Lung (tissue), 12 donors: ENCODE results near the gene INKA1. TPM values are rescaled to one million over a fixed set of nuclear protein-coding genes. Genes with fewer than 3 reads are reported as not detected.
"Not testable (repeated sequence)": the region's sequence is repeated elsewhere in the genome, so short reads cannot be mapped to it uniquely, and the experiment has no call there.

Experiments
- ATAC-seq: fragments of 200-7000 bp; cut with Tn5 transposase; one replicate; pipeline ENCODE4 v1.9.1; 2020; ENCODE audit warnings: moderate number of reproducible peaks; ENCODE audit not compliant: insufficient read depth, low FRiP score
- DNase-seq, 3 donors: peaks; one replicate each; pipeline ENCODE4 v3.0.0-alpha.2; 2013 to 2017
- H3K27ac ChIP-seq, 2 donors: one replicate each; pipeline ENCODE4 v1.5.1; 2013; ENCODE audit warnings: mild to moderate bottlenecking in 2 of 2, moderate library complexity in 2 of 2, control low read depth in 1 of 2, inconsistent platforms in 1 of 2, low read depth in 1 of 2, low read length in 1 of 2
- H3K27me3 ChIP-seq, 3 donors: one replicate each; pipeline ENCODE4 v1.5.1; 2013; ENCODE audit warnings: low read length in 2 of 3; ENCODE audit not compliant: control insufficient read depth in 3 of 3, insufficient read depth in 3 of 3
- H3K36me3 ChIP-seq, 4 donors: one replicate each; pipeline ENCODE4 v1.5.1; 2013; ENCODE audit warnings: low read length in 4 of 4, mild to moderate bottlenecking in 1 of 4, moderate library complexity in 1 of 4; ENCODE audit not compliant: control insufficient read depth in 4 of 4, insufficient read depth in 4 of 4
- H3K4me1 ChIP-seq, 5 donors: one replicate each; pipeline ENCODE4 v1.5.1; 2013; ENCODE audit warnings: low read length in 5 of 5, mild to moderate bottlenecking in 2 of 5, moderate library complexity in 1 of 5; ENCODE audit not compliant: control insufficient read depth in 5 of 5, insufficient read depth in 5 of 5
- H3K4me3 ChIP-seq: one replicate; pipeline ENCODE4 v1.5.1; 2013; ENCODE audit warnings: mild to moderate bottlenecking, control low read depth, moderate library complexity
- H3K9ac ChIP-seq, 2 donors: one replicate each; pipeline ENCODE4 v1.5.1; 2013; ENCODE audit warnings: low read length in 2 of 2, control low read depth in 1 of 2; ENCODE audit not compliant: insufficient read depth in 1 of 2
- H3K9me3 ChIP-seq, 4 donors: one replicate each; pipeline ENCODE4 v1.5.1; 2013; ENCODE audit warnings: low read length in 3 of 4, mild to moderate bottlenecking in 1 of 4, moderate library complexity in 1 of 4; ENCODE audit not compliant: control insufficient read depth in 4 of 4, insufficient read depth in 3 of 4
- WGBS, 2 donors: extraction: QIAGEN DNeasy Blood & Tissue Kit; methylation state at CpG; one replicate each; pipeline ENCODE4 v1.1.7; 2013; 5-methylcytosine and 5-hydroxymethylcytosine counted together
- polyA plus RNA-seq, 2 donors: library from polyadenylated mRNA; stranded (reverse); fragments of 200-250 nt; gene quantifications; one replicate each; pipeline ENCODE4 v1.2.1, GENCODE V29; 2013
- total RNA-seq, 2 donors: library from RNA; depleted of rRNA in 1 of 2; stranded (reverse); fragments of >200 nt in 1 of 2; gene quantifications; one replicate each; pipeline ENCODE4 v1.2.1, GENCODE V29; 2014 to 2021
- TF ChIP-seq, protein P1 (sequence below): IDR thresholded peaks from 2 replicates; pipeline ENCODE4 v1.5.1; 2012; ENCODE audit warnings: mild to moderate bottlenecking; ENCODE audit errors: control extremely low read depth, extremely low read depth
- donor health status: control.
- donor health status: control.
- donor health status: Bipolar disorder and iron deficiency.
- donor health status: healthy.
- donor health status: DM: yes; HTN: yes; CAD: no.

Gene INKA1
- total and polyA plus RNA-seq, 4 donors: 6.1 to 10.8 (median 6.9) TPM

DNA sequence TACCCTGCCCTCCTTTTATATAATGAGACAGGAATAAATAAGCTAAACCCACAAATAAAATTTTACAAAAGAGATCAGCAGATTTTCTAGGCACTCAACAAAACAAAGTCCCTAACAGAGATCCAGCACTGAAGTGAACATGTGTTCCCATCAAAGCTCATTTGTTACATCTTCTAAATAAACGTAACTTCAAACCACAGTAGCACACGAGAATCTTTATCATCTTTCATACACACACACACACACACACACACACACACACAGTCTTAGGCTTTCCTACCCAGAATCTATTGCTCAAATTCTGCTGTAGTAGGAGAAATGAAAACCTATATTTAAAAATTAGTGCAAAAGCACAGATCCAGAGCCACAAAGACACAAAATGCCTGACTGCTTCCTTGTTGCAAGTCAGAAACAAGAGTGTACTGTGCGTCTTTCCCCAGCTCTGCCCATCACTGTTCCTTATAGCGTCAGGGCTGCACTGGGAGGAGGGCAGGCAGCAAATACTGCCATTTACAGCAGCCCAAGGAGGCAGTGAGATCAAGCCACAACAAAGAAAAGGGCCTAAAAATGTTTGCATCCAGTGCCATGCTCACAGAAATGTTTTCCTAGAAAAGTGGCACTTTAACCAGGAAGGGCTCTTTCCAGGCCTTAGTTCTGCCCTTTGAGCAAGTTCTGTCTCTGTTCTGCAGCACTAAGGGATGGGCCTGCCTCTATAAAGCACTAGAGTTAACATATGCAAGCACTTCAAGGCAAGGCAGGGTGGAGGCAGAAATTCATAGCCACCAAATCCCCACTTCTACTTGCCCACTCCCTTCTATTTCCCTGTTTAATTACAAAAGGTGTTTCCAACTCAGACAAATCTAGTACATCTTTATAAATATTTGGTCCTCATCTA is 22.7 kb upstream of the INKA1 start:
- Histone ChIP-seq H3K27ac (peak overlapping the region in 1 of 2 donors; percentile 73), H3K9me3 (no peaks in the 10 kb centered on the region), H3K36me3 (peaks cover 0 to 15% (median 11%) of the 10 kb centered on the region in 4 donors), H3K4me3 (no peak overlapping the region), H3K9ac (no peak overlapping the region), H3K4me1 (peaks cover 0 to 11% (median 5%) of the 10 kb centered on the region in 5 donors), H3K27me3 (no peaks in the 10 kb centered on the region)
- 65 to 67% methylated on average over 4 of the region's 4 CpGs for WGBS, 2 donors
- DNase-seq (no peak), ATAC-seq (no peak)
- TF ChIP-seq, protein P1, sequence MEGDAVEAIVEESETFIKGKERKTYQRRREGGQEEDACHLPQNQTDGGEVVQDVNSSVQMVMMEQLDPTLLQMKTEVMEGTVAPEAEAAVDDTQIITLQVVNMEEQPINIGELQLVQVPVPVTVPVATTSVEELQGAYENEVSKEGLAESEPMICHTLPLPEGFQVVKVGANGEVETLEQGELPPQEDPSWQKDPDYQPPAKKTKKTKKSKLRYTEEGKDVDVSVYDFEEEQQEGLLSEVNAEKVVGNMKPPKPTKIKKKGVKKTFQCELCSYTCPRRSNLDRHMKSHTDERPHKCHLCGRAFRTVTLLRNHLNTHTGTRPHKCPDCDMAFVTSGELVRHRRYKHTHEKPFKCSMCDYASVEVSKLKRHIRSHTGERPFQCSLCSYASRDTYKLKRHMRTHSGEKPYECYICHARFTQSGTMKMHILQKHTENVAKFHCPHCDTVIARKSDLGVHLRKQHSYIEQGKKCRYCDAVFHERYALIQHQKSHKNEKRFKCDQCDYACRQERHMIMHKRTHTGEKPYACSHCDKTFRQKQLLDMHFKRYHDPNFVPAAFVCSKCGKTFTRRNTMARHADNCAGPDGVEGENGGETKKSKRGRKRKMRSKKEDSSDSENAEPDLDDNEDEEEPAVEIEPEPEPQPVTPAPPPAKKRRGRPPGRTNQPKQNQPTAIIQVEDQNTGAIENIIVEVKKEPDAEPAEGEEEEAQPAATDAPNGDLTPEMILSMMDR: no peak

DNA sequence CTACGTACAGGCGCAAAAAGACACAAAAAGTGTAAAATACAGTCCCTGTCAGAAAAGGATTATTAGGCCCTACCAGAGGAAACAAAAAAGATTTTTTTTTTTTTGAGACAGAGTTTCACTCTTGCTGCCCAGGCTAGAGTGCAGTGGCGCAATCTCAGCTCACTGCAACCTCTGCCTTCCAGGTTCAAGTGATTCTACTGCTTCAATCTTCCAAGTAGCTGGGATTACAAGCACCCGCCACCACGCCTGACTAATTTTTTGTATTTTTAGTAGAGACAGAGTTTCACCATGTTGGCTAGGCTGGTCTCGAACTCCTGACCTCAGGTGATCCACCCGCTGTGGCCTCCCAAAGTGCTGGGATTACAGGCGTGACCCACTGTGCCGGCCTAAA is 22.1 kb upstream of the INKA1 start:
- ATAC-seq, H3K4me3 ChIP-seq, H3K9me3 ChIP-seq, H3K27ac ChIP-seq, H3K9ac ChIP-seq, DNase-seq, H3K27me3 ChIP-seq: not testable (repeated sequence)
- Histone ChIP-seq H3K36me3 (peaks cover 0 to 15% (median 10%) of the 10 kb centered on the region in 4 donors), H3K4me1 (peaks cover 0 to 12% (median 8%) of the 10 kb centered on the region in 5 donors)
- WGBS, 2 donors: 82 to 83% methylated on average over 9 of the region's 9 CpGs

DNA sequence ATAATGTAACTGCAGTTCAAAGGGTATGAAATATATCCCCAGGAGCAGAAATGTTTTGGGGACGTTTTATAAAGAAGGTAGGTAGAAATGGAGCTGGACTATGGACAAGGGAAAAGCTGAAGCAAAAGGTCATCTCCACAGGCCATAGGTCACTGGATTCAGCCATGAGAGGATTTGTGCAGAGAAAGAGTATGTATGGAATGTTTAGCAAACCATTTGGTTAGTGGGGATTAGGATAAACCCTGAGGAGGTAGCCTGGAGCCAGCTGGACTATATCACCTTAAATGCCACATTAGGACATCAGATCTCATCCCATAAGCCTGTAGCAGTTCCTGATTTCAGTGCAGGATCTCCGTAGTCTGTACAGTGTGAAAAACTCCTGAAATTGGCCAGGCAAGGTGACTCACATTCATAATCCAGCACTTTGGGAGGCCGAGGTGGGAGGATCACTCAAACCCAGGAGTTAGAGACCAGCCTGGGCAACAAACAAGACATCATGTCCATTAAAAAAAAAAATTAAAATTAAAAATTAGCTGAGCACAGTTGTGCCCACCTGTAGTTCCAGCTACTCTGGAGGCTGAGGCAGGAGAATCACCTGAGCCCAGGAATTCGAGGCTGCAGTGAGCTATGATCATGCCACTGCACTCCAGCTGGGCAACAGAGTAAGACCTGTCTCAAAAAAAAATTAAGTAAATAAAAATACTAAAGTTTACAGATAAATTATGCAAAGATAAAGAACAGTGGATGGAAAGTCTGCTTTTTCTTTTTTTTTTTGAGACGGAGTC is 21.5 kb upstream of the INKA1 start:
- TF ChIP-seq, protein P1: no peak
- Histone ChIP-seq H3K4me3 (no peak overlapping the region), H3K9ac (no peak overlapping the region), H3K27ac (no peak overlapping the region), H3K9me3 (no peaks in the 10 kb centered on the region), H3K4me1 (peaks cover 0 to 12% (median 8%) of the 10 kb centered on the region in 5 donors), H3K36me3 (peaks cover 0 to 13% (median 10%) of the 10 kb centered on the region in 4 donors), H3K27me3 (no peaks in the 10 kb centered on the region)
- 83 to 91% methylated on average over 5 of the region's 5 CpGs for WGBS, 2 donors
- DNase-seq: no peak
- ATAC-seq: no peak

DNA sequence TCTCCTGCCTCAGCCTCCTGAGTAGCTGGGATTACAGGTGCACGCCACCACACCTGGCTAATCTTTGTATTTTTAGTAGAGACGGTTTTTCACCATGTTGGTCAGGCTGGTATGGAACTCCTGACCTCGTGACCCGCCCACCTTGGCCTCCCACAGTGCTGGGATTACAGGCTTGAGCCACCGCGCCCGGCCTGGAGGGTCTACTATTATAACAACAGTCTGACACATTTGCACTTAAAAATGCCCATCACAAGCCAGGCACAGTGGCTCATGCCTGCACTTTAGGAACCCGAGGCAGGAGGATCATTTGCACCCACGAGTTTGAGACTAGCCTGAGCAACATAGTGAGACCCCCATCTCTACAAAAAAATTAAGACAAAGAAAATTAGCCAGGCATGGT is 20.8 kb upstream of the INKA1 start:
- not testable (repeated sequence) for ATAC-seq, H3K4me3 ChIP-seq, DNase-seq, H3K36me3 ChIP-seq, H3K27ac ChIP-seq, H3K9ac ChIP-seq, H3K9me3 ChIP-seq, H3K27me3 ChIP-seq
- 96% methylated on average over 9 of the region's 9 CpGs for WGBS, 2 donors
- H3K4me1 ChIP-seq: peaks cover 4 to 15% (median 12%) of the 10 kb centered on the region in 5 donors
